Caki2 (cell line): Measurements from ENCODE around the gene TBL1X. TPM values are rescaled to one million over a fixed set of nuclear protein-coding genes. Genes with fewer than 3 reads are reported as not detected.
A peak's percentile ranks its signal among the peaks of the same experiment; 100 is the strongest.

Experiments
- DNase-seq: peaks from one replicate; pipeline ENCODE4 v3.0.0-alpha.2; 2015; ENCODE audit warnings: low read depth
- in situ Hi-C: cut with HindIII; loops from 2 replicates; pipeline ENCODE4 v1.10.0; 2016; ENCODE audit warnings: low sequenced_read_pairs, low pct_unique_long_range_greater_than_20kb, mixed read lengths
- total RNA-seq: library from RNA; depleted of rRNA; stranded (reverse); fragments of >200 nt; shearing (Covaris generic); gene quantifications from 2 replicates; pipeline ENCODE4 v1.2.3, GENCODE V29; 2014; ENCODE audit warnings: low replicate concordance

Gene TBL1X
- total RNA-seq, 1 experiment from 2014 or later, result 10.6 TPM

DNA sequence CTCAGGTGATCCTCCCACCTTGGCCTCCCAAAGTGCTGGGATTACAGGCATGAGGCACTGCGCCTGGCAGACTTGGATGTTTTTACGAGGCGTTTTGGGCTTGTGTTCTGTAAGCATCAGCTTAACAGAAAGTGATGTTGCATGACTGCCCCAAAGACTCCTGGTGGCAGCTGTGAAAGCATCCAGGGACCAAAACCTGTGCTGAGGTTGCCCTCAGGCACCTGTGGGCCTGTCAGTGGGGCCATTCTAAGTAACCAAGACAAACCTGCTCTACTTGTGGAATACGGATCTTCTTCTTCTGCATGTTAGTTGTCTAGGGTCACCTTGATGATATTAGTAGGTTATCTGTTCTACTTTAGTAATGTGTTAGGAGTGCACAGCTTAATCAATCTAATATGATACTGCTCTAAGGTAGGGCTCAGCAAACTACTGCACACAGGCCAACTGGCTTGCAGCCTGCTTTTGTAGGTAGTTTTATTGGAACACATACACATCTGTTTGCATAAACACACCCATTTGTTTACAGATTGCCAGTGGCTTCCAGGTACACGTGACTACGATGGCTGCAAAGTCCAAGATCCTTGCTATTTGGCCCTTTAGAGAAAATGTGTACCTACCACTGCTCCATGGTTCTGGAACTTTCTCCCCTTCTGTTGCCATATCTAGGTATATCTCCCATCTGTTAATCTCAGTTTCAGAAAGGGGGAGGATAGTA is 164.1 kb downstream of the TBL1X start:
- DNase-seq, result no peak
- in situ Hi-C loops, result no loop called here

- no peak for DNase-seq
- in situ Hi-C loops, result no loop called here
These were observed 169.7 kb downstream of the TBL1X start for GRCh38 chrX:9634551-9634950.

DNA sequence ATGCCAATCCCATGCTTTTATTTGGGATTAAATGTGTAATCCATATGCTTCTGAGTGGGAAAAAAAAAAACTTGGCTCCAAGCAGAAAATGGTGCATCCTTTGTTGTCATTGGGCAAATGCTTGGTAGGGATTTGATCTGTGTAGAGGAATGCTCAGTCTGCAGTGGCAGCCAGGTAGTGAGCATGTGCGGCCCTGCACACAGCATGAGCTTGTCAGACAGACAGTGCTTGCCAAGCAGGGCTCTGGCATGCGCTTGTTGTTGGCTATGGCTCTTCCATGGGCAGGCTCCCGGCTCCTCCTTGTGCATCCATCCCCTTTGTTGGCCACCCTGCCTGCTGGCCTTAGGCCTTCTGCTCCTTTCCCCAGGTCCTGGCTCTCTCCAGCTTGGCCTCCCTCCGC is 170.5 kb downstream of the TBL1X start:
- in situ Hi-C loops, result no loop called here

GRCh38 chrX:9635803-9636202 is 170.9 kb downstream of the TBL1X start:
- in situ Hi-C loops, result no loop called here
- no peak for DNase-seq

More for the DNA sequence above, 170.5 kb downstream of the TBL1X start:
- no peak for DNase-seq

DNA sequence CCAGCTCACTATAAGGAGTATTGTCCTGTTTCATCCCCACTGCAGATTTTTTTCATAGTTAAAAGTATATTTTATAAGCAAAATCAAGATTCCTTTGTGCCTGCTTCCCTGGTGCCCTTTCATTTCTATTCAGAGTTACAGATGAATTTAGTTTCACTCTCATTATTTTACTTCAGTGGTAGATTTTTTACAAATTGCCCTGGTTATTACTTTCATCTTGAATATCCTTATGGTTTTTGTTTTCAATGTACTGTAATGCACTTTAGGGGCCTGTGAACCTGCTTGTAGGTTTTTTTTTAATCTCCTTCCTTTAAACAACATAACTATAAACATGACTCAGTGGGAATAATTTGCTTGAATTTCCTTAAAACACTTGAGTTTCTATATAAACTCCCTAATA is 174.0 kb downstream of the TBL1X start:
- no peak for DNase-seq
- in situ Hi-C loops, result no loop called here

DNA sequence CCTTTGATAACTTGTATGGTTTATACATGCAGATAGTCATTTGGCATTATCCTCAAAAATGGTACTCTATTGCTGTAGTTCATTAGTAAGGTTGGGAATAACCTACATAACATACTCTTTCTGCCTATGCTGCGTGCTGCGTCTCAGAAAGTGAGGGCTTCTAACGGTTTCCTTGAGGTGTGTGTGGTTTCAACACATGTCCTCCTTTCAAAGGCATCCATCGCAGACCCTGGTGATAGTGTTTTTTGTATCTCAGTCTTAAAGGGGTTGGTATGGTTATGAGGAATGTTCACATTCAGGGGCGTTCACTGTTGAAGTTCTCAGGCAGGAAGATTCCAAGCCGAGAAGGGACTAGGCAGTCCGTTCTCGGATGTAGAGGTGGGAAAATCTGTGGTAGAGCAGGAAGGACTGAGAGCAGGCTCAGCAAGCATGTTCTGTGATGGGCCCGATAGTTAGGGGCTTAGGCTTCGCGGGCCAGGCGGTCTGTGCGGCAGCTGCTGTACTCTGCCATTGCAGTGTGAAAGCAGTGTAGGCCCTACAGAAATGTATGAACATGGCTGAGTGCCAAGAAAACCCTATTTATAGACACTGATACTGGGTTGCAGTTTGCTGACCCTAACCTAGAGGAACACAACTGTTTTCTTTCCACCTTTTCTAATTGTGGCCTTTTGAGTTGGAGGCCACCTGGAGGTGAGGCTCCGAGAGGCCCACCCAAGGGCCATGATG is 177.6 kb downstream of the TBL1X start:
- no peak for DNase-seq
- in situ Hi-C loops, result no loop called here

- DNase-seq, result no peak
- in situ Hi-C loops, result no loop called here
These were observed 178.9 kb downstream of the TBL1X start for GRCh38 chrX:9643807-9644206.

- peak; percentile 30 for DNase-seq
- in situ Hi-C loops, result no loop called here
These were observed 179.5 kb downstream of the TBL1X start for GRCh38 chrX:9644335-9644734.

GRCh38 chrX:9646471-9647224 is 181.8 kb downstream of the TBL1X start:
- no peak for DNase-seq
- in situ Hi-C loops, result no loop called here

GRCh38 chrX:9647431-9647830 is 182.6 kb downstream of the TBL1X start:
- DNase-seq, result no peak
- in situ Hi-C loops, result no loop called here

DNA sequence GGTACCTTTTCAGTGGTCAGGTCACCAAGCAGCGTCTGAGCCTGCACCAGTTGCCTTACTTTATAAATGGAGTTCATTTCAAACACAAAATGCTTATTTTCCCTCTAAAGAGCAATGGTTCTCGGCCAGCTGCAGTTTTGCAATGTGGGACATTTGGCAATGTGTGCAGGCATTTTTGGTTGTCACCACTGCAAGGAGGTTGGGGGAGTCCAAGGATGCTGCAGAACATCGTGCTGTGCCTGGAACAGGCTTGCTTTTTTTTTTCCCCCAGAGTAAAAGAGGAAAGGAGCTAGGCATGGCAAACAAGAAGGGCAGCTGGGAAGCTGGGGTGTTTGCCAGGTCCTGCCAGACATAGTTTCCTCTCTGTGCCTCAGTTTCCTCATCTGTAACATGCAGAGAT is 185.2 kb downstream of the TBL1X start:
- no peak for DNase-seq
- in situ Hi-C loops, result no loop called here

DNA sequence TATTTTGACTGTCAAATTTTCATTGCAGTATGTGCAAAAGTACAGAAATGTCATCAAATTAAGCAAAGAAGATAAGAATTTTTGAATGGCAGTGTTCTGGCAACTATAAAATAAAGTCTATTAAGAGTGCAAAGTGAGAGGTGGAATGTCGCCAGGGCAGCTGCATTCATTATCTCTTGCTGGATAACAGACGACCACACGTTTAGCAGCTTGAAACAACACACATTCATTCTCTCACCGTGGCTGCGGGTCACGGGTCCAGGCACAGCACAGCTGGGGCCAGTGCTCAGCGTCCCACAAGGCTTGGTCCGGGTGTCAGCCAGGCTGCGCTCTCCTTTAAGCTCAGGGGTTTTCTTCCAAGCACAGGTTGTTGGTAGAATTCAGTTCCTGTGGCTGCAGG is 186.9 kb downstream of the TBL1X start:
- DNase-seq, result no peak
- in situ Hi-C loops, result no loop called here

DNA sequence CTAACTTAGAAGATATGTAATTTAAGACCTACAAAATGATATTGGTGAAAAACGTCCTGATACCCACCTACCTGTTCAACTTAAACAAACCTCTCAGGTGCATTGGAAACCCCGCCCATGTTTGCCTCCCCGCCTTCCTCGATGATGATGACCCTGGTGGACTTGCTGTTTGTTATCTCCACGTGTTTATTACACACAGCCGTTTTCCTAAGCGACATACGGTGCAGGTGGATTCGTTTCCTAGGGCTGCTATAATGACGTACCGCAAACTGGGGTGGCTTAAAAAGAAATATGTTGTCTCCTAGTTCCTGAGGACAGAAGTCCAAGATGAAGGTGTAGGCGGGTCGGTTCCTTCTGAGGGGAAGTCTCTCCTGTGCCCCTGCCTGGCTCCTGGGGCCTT is 190.1 kb downstream of the TBL1X start:
- in situ Hi-C loops, result no loop called here

GRCh38 chrX:9656277-9656676 is 191.4 kb downstream of the TBL1X start:
- no peak for DNase-seq
- in situ Hi-C loops, result no loop called here

More for the DNA sequence above, 190.1 kb downstream of the TBL1X start:
- no peak for DNase-seq

- no peak for DNase-seq
- in situ Hi-C loops, result no loop called here
These were observed 192.0 kb downstream of the TBL1X start for GRCh38 chrX:9656871-9657270.

GRCh38 chrX:9657590-9658256 is 192.9 kb downstream of the TBL1X start:
- DNase-seq, result no peak
- in situ Hi-C loops, result no loop called here

DNA sequence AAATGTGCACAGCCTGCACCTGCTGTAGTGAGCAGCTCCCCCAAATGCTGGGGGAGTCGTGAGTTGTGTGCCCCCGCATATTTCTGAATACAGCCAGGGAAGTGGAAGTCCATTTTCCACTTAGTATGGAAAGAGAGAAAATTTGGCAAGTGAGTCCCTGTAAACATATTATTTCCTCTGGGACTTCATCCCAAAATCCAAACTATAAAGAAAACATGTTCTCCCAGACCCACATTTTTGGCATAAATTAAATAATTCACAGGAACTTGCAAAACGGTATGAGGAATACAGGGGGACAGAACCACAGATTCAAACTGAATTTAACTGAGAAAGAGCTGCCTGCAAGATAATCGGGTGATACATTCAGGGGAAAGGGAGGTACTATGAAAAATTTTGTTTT is 193.6 kb downstream of the TBL1X start:
- in situ Hi-C loops, result no loop called here
- DNase-seq, result no peak

- no peak for DNase-seq
- in situ Hi-C loops, result no loop called here
These were observed 194.8 kb downstream of the TBL1X start for GRCh38 chrX:9659571-9660195.
